Mucosa of descending colon (tissue), 3 donors: Measurements from ENCODE around the gene WDR59. TPM values are rescaled to one million over a fixed set of nuclear protein-coding genes. Genes with fewer than 3 reads are reported as not detected.

Experiments
- ATAC-seq: fragments of 200-7000 bp; cut with Tn5 transposase; one replicate; pipeline ENCODE4 v1.9.1; 2020; ENCODE audit warnings: mild to moderate bottlenecking, moderate library complexity
- DNase-seq, 3 donors: peaks; one replicate each; pipeline ENCODE4 v3.0.0-alpha.2; 2020
- H3K36me3 ChIP-seq: fragments of 200-600 bp; one replicate; pipeline ENCODE4 v1.8.0; 2021; ENCODE audit warnings: low read depth, mild to moderate bottlenecking
- H3K4me1 ChIP-seq: fragments of 200-600 bp; one replicate; pipeline ENCODE4 v1.8.0; 2021; ENCODE audit warnings: low read depth, mild to moderate bottlenecking
- H3K4me3 ChIP-seq: fragments of 200-600 bp; one replicate; pipeline ENCODE4 v1.8.0; 2021; ENCODE audit warnings: mild to moderate bottlenecking
- H3K9me3 ChIP-seq: fragments of 200-600 bp; one replicate; pipeline ENCODE4 v1.8.0; 2021; ENCODE audit warnings: mild to moderate bottlenecking
- CTCF ChIP-seq: fragments of 200-600 bp; IDR thresholded peaks from one replicate; pipeline ENCODE4 v1.8.0; 2022; ENCODE audit warnings: antibody characterized with exemption, mild to moderate bottlenecking
- intact Hi-C, 2 donors: fragments of 100-400 bp; cut with DNase I in 1 of 2; cut with micrococcal nuclease in 1 of 2; formaldehyde crosslinking; loops; one replicate each; pipeline versions ENCODE4 v1.11.0 to v1.11.1; 2022; cut with DNase I, micrococcal nuclease
- total RNA-seq, 3 donors: library from RNA; stranded (reverse); fragmentation: NEBNext Ultra II Directional in 2 of 3; extraction: Animal tissue kit (Norgen Biotek cat#: 25700) in 2 of 3; gene quantifications; one replicate each; pipeline versions ENCODE4 v1.2.1 to v1.2.4, GENCODE V29; 2021 to 2023
- donor health status: DM: no; HTN: no; CAD: no; lungs with moderate emphysema.
- donor health status: DM: no; HTN: no; CAD: no.
- donor health status: DM: no; HTN: yes; CAD: no.

WDR59 gene
- total RNA-seq, 3 donors from 2014 or later = 47.3 to 74.9 (median 70.1) TPM

- intact Hi-C loops = no loop called here
- Histone ChIP-seq H3K36me3 (no peaks in the 10 kb centered on the region), H3K4me3 (no peak overlapping the region), H3K4me1 (no peaks in the 10 kb centered on the region), H3K9me3 (no peaks in the 10 kb centered on the region)
- TF ChIP-seq CTCF = no peak
- DNase-seq (no peak), ATAC-seq (no peak)
These were observed 142.5 kb downstream of the WDR59 start for GRCh38 chr16:74842413-74842812.

GRCh38 chr16:74841904-74842303 is 143.0 kb downstream of the WDR59 start:
- Histone ChIP-seq H3K4me1 (no peaks in the 10 kb centered on the region), H3K9me3 (no peaks in the 10 kb centered on the region), H3K4me3 (no peak overlapping the region), H3K36me3 (no peaks in the 10 kb centered on the region)
- ATAC-seq (no peak), DNase-seq (no peak)
- intact Hi-C loops = no loop called here
- TF ChIP-seq CTCF = no peak

- no peak for ATAC-seq
- no peak for DNase-seq
- Histone ChIP-seq H3K9me3 (no peaks in the 10 kb centered on the region), H3K4me3 (no peak overlapping the region), H3K36me3 (no peaks in the 10 kb centered on the region), H3K4me1 (no peaks in the 10 kb centered on the region)
- intact Hi-C loops = no loop called here
- no peak for TF ChIP-seq CTCF
These were observed 143.5 kb downstream of the WDR59 start for GRCh38 chr16:74841469-74841868.

GRCh38 chr16:74837056-74837455 is 147.9 kb downstream of the WDR59 start:
- H3K4me1 ChIP-seq = no peaks in the 10 kb centered on the region
- intact Hi-C loops = no loop called here
- no peak for TF ChIP-seq CTCF
- ATAC-seq (no peak), DNase-seq (no peak)
- no peaks in the 10 kb centered on the region for H3K36me3 ChIP-seq
- H3K4me3 ChIP-seq = no peak overlapping the region
- H3K9me3 ChIP-seq = no peaks in the 10 kb centered on the region

GRCh38 chr16:74836111-74836671 is 148.7 kb downstream of the WDR59 start:
- no peak for TF ChIP-seq CTCF
- DNase-seq (no peak), ATAC-seq (no peak)
- Histone ChIP-seq H3K4me3 (no peak overlapping the region), H3K9me3 (no peaks in the 10 kb centered on the region), H3K4me1 (no peaks in the 10 kb centered on the region), H3K36me3 (no peaks in the 10 kb centered on the region)
- intact Hi-C loops = no loop called here

- ATAC-seq = no peak
- intact Hi-C loops = no loop called here
These were observed 152.7 kb downstream of the WDR59 start for GRCh38 chr16:74832228-74832627.

More at GRCh38 chr16:74832228-74832627, 152.7 kb downstream of the WDR59 start:
- no peaks in the 10 kb centered on the region for H3K4me1 ChIP-seq
- no peak overlapping the region for H3K4me3 ChIP-seq
- TF ChIP-seq CTCF = no peak
- no peaks in the 10 kb centered on the region for H3K36me3 ChIP-seq
- H3K9me3 ChIP-seq = no peaks in the 10 kb centered on the region
- DNase-seq = no peak
